GM12892 (cell line): ENCODE data around the gene FGF12.

Source experiments
- POLR2A ChIP-seq: IDR thresholded peaks from 2 replicates; pipeline ENCODE4 v1.6.1; 2011; ENCODE audit warnings: low read depth, low read length, control low read depth
- POLR2AphosphoS5 ChIP-seq: IDR thresholded peaks from 2 replicates; pipeline ENCODE4 v1.6.1; 2011; ENCODE audit warnings: low read depth, low read length, control low read depth
- TAF1 ChIP-seq: IDR thresholded peaks from 2 replicates; pipeline ENCODE4 v1.6.1; 2011; ENCODE audit warnings: low read depth, mild to moderate bottlenecking, control low read depth, low read length, borderline replicate concordance

DNA sequence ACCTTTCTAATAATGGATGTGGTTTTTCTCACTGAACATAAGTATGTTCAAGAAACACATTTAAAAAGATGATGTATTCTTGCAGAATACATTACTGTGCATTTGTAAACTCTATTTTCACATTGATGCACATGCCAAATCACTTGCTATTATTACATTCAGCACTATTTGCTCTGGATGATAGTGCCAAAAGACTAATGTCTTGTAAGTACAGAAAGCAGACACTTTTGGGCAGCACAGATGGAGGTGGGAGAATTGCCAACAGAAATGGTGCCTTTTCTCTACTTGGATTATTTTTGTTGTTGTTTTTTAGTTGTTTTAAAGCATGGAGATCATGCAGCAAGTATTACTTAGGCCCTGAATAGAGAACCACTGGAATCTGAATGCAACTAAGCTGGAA lies 10.2 kb upstream of the FGF12 start:
- TF ChIP-seq POLR2A (no peak), TAF1 (no peak), POLR2AphosphoS5 (no peak)
